Tibial nerve (tissue), 4 donors: ENCODE data around the gene UBE2G1.

Source experiments
- EP300 ChIP-seq, 2 donors: sonication (generic); formaldehyde crosslinking; IDR thresholded peaks; one replicate each; pipeline ENCODE4 v1.6.1; 2017; ENCODE audit warnings: antibody characterized with exemption in 2 of 2, mild to moderate bottlenecking in 1 of 2
- POLR2A ChIP-seq, 2 donors: fragments of 450-650 bp; IDR thresholded peaks; one replicate each; pipeline ENCODE4 v1.6.1; 2017; ENCODE audit warnings: antibody characterized with exemption in 2 of 2, mild to moderate bottlenecking in 2 of 2, moderate library complexity in 2 of 2
- TF ChIP-seq, protein P1 (sequence below), 5 experiments: fragments of 200-600 bp in 3 of 5; fragments of 450-650 bp in 2 of 5; sonication (generic) in 3 of 5; IDR thresholded peaks; one replicate each; pipeline ENCODE4 v1.5.1; 2016 to 2019; ENCODE audit warnings: antibody characterized with exemption in 5 of 5, mild to moderate bottlenecking in 3 of 5, moderate library complexity in 2 of 5

DNA sequence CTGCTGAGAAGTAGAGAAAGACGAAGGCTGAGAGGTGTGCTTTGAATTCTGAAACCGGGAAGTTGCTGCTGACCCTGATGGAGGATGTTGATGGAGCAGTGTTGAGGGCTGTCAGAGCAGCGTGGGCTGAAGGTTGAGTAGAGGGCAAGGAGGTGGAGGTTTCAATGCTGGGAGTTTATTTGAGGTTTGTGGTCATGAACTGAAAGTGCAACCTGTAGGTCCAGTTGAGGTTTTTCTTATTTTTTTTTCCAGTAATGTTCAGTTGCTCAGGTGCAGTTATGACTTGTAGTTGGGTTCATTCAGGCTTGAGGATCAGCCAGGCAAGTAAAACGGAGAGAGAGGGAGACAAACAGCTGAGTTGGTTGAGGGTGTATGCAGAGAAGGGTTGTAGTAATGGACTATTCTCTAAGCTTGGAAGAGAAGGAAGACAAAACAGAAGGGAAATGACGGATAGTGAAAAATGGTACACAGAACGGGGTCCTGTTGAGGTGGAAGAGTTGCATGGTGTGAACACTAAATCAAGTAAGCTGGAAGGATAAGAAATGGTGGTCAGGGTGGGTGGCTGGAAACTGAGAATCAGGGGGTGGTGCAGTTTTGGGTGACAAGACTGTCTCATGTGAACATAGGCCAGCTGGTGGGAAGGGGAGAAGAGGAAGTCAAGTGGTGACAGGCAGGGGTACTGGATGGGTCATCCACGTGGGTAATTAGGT is 8.7 kb upstream of the UBE2G1 start:
- TF ChIP-seq POLR2A (IDR thresholded peaks at IDR 0.05) (no peak), EP300 (IDR thresholded peaks at IDR 0.05) (no peak)
- TF ChIP-seq, protein P1, sequence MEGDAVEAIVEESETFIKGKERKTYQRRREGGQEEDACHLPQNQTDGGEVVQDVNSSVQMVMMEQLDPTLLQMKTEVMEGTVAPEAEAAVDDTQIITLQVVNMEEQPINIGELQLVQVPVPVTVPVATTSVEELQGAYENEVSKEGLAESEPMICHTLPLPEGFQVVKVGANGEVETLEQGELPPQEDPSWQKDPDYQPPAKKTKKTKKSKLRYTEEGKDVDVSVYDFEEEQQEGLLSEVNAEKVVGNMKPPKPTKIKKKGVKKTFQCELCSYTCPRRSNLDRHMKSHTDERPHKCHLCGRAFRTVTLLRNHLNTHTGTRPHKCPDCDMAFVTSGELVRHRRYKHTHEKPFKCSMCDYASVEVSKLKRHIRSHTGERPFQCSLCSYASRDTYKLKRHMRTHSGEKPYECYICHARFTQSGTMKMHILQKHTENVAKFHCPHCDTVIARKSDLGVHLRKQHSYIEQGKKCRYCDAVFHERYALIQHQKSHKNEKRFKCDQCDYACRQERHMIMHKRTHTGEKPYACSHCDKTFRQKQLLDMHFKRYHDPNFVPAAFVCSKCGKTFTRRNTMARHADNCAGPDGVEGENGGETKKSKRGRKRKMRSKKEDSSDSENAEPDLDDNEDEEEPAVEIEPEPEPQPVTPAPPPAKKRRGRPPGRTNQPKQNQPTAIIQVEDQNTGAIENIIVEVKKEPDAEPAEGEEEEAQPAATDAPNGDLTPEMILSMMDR (IDR thresholded peaks at IDR 0.05) = no peak
